Heart left ventricle (tissue), 16 donors: ENCODE results near the gene ARHGEF10L. TPM values are rescaled to one million over a fixed set of nuclear protein-coding genes. Genes with fewer than 3 reads are reported as not detected.
A peak's percentile ranks its signal among the peaks of the same experiment; 100 is the strongest.

Experiments used
- ATAC-seq, 4 donors: fragments of 200-7000 bp; cut with Tn5 transposase; one replicate each; pipeline ENCODE4 v1.9.1; 2020 to 2022; ENCODE audit warnings: moderate library complexity in 4 of 4, mild to moderate bottlenecking in 3 of 4, moderate number of reproducible peaks in 1 of 4
- DNase-seq, 5 donors: peaks; one replicate each; pipeline ENCODE4 v3.0.0-alpha.2; 2020
- H3K27ac ChIP-seq, 12 donors: fragments of 200-600 bp; sonication (generic) in 4 of 12; one replicate each; pipeline versions ENCODE4 v1.5.0 to v1.8.0; 2016 to 2022; ENCODE audit warnings: mild to moderate bottlenecking in 2 of 12
- H3K27me3 ChIP-seq, 9 donors: fragments of 200-600 bp; sonication (generic) in 2 of 9; one replicate each; pipeline versions ENCODE4 v1.5.1 to v1.8.0; 2016 to 2022; ENCODE audit warnings: mild to moderate bottlenecking in 3 of 9
- H3K36me3 ChIP-seq, 9 donors: fragments of 200-600 bp; sonication (generic) in 2 of 9; one replicate each; pipeline versions ENCODE4 v1.5.0 to v1.8.0; 2018 to 2022; ENCODE audit warnings: mild to moderate bottlenecking in 2 of 9
- H3K4me1 ChIP-seq, 12 donors: fragments of 200-600 bp; sonication (generic) in 4 of 12; one replicate each; pipeline versions ENCODE4 v1.5.0 to v1.8.0; 2016 to 2022; ENCODE audit warnings: mild to moderate bottlenecking in 3 of 12
- H3K4me3 ChIP-seq, 12 donors: fragments of 200-600 bp; sonication (generic) in 4 of 12; one replicate each; pipeline versions ENCODE4 v1.5.0 to v1.8.0; 2017 to 2022; ENCODE audit warnings: mild to moderate bottlenecking in 9 of 12, moderate library complexity in 4 of 12
- H3K9me3 ChIP-seq, 12 donors: fragments of 200-600 bp; sonication (generic) in 4 of 12; one replicate each; pipeline versions ENCODE4 v1.5.0 to v1.8.0; 2016 to 2022; ENCODE audit warnings: mild to moderate bottlenecking in 1 of 12
- POLR2A ChIP-seq, 2 donors: fragments of 450-650 bp; IDR thresholded peaks; one replicate each; pipeline ENCODE4 v1.6.1; 2017; ENCODE audit warnings: antibody characterized with exemption in 2 of 2, mild to moderate bottlenecking in 2 of 2, moderate library complexity in 2 of 2
- WGBS, 4 donors: extraction: QIAGEN DNeasy Blood & Tissue Kit in 2 of 4; methylation state at CpG; one replicate each; pipeline versions ENCODE4 v1.1.5 to v1.1.7; 2013 to 2018; 5-methylcytosine and 5-hydroxymethylcytosine counted together
- intact Hi-C, 10 donors: fragments of 100-400 bp; cut with DNase I; formaldehyde crosslinking; loops; one replicate each; pipeline versions ENCODE4 v1.11.1 to v1.14.2; 2022
- polyA plus RNA-seq, 2 donors: library from polyadenylated mRNA; stranded (reverse); fragments of 200-250 nt; gene quantifications; one replicate each; pipeline ENCODE4 v1.2.3, GENCODE V29; 2013
- total RNA-seq, 9 donors: library from RNA; depleted of rRNA in 2 of 9; stranded (reverse); fragments of >200 nt in 2 of 9; fragmentation: NEBNext Ultra II Directional in 3 of 9; extraction: Animal tissue kit (Norgen Biotek cat#: 25700) in 3 of 9; gene quantifications; one replicate each; pipeline versions ENCODE4 v1.1.0 to v1.2.4, GENCODE V29; 2016 to 2023
- TF ChIP-seq, protein P1 (sequence below), 12 donors: fragments of 200-600 bp; sonication (generic) in 4 of 12; IDR thresholded peaks; one replicate each; pipeline versions ENCODE4 v1.5.0 to v1.8.0; 2018 to 2022; ENCODE audit warnings: antibody characterized with exemption in 12 of 12, mild to moderate bottlenecking in 5 of 12
- donor health status: ischemic (EF 13 %, LVEDD 7.1; RV severe dilation, severe dysfunction).
- donor health status: healthy with polysubstance abuse.
- donor health status: DM: no; HTN: yes; CAD: no.
- donor health status: DM: no; HTN: no; CAD: no.
- donor health status: ischemic (EF 25% LVEDD 6.9; RV normal size, moderate dysfunction).
- donor health status: ischemic (EF 25% LVEDD 5.7; RV mildly dilated, moderate dysfunction).
- donor health status: healthy.
- donor health status: DM: yes; HTN: yes; CAD: no.
- donor health status: ischemic (EF 35%, LVEDD 5.7; RV mildly dilated, moderate dysfunction).
- donor health status: nonischemic (EF 11% LVEDD 7.7; RV severe dilation, severe dysfunction).
- donor health status: DM: yes; HTN: yes; CAD: no.
- donor health status: PGD.
- donor health status: ischemic (EF 29% LVEDD 5.4; RV normal size, mild dysfunction).
- donor health status: nonischemic (EF 23%, LVEDD 6.1; RV moderate dilation, normal function).

ARHGEF10L gene
- total and polyA plus RNA-seq, 11 donors: 44.6 to 72.8 (median 57.9) TPM

DNA sequence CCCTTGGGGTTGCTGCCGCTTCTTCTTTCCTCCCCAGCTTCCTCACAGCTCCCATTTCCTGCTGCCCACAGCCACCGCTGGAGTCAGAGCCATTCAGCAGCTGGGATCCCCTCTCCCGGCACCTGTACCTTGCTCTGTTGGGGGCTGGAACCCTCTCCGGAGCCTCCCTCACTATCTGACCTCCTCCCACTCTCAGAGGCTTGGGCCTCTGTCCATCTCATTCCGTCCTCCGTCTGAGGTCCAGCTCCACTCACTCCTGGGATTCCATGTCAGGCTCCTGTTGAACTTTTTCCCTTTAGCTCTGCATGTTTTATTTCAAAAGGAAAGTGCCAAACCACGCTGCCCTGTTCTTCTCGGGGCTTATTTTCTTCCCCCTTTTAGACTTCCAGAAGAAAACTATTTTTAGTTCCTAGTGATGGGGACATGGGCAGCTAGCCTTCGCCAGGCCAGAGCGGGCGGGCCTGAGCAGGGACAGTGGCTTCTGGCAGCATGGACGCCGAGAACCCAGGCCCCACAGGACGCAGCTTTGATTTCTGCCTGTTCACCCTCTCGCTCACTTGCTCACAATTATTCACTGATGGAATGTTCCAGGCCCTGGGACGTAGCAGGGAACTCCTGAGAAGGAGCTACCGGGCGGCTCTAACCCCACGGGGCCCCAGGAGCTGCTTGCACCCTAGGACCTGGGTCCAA is 79.2 kb downstream of the ARHGEF10L start:
- TF ChIP-seq POLR2A (IDR thresholded peaks at IDR 0.05): no peak
- TF ChIP-seq, protein P1, sequence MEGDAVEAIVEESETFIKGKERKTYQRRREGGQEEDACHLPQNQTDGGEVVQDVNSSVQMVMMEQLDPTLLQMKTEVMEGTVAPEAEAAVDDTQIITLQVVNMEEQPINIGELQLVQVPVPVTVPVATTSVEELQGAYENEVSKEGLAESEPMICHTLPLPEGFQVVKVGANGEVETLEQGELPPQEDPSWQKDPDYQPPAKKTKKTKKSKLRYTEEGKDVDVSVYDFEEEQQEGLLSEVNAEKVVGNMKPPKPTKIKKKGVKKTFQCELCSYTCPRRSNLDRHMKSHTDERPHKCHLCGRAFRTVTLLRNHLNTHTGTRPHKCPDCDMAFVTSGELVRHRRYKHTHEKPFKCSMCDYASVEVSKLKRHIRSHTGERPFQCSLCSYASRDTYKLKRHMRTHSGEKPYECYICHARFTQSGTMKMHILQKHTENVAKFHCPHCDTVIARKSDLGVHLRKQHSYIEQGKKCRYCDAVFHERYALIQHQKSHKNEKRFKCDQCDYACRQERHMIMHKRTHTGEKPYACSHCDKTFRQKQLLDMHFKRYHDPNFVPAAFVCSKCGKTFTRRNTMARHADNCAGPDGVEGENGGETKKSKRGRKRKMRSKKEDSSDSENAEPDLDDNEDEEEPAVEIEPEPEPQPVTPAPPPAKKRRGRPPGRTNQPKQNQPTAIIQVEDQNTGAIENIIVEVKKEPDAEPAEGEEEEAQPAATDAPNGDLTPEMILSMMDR (IDR thresholded peaks at IDR 0.05): no peak
- ATAC-seq: peak; percentile 31 to 68 (median 62)
- H3K4me3 ChIP-seq: peak overlapping the region; percentile 27 to 63 (median 52)
- peak overlapping the region; percentile 80 to 98 (median 88) for H3K27ac ChIP-seq
- intact Hi-C loops: loop anchor here in 2 of 10 donors (10.0 kb wide), 1 partner anchor 194 kb away; no protein-coding TSS in a partner anchor
- DNase-seq: peak in 2 of 5 donors; percentile 58
- 36 to 45% (median 41%) methylated on average over 19 of the region's 19 CpGs for WGBS, 4 donors
- no peaks in the 10 kb centered on the region for H3K9me3 ChIP-seq
- peaks cover 0 to 65% (median 24%) of the 10 kb centered on the region in 12 donors for H3K4me1 ChIP-seq
- no peaks in the 10 kb centered on the region for H3K27me3 ChIP-seq
- H3K36me3 ChIP-seq: peaks cover 0 to 52% (median 29%) of the 10 kb centered on the region in 9 donors

DNA sequence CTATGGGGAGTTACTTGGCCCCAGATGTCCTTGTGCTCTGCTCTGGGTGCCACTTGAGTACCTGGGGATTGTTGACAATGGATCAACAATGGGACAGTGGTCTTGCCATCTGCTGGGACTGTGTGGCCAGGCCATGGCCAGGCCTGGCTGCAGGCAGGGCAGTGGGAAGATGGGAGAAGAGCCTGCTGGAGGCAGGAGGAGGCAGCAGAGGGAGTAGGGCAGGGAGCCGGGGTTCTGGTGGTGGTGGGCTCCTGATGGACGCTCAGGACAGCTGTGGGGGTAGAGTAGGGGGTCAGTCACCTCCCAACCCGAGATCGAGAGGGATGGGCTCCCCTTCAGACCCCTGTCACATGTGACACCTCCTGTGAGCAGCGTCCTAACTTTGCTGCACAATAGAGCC is 81.0 kb downstream of the ARHGEF10L start:
- Histone ChIP-seq H3K36me3 (peaks cover 0 to 61% (median 41%) of the 10 kb centered on the region in 9 donors), H3K9me3 (no peaks in the 10 kb centered on the region), H3K4me1 (peaks cover 0 to 66% (median 37%) of the 10 kb centered on the region in 12 donors), H3K4me3 (peak overlapping the region in 1 of 12 donors; percentile 63), H3K27me3 (no peaks in the 10 kb centered on the region), H3K27ac (peak overlapping the region in 10 of 12 donors; percentile 64 to 98 (median 88))
- no peak for DNase-seq
- no peak for TF ChIP-seq POLR2A (IDR thresholded peaks at IDR 0.05)
- TF ChIP-seq, protein P1 (IDR thresholded peaks at IDR 0.05): no peak
- WGBS, 4 donors: 87 to 94% (median 88%) methylated on average over 5 of the region's 5 CpGs
- no peak for ATAC-seq
- intact Hi-C loops: no loop called here

DNA sequence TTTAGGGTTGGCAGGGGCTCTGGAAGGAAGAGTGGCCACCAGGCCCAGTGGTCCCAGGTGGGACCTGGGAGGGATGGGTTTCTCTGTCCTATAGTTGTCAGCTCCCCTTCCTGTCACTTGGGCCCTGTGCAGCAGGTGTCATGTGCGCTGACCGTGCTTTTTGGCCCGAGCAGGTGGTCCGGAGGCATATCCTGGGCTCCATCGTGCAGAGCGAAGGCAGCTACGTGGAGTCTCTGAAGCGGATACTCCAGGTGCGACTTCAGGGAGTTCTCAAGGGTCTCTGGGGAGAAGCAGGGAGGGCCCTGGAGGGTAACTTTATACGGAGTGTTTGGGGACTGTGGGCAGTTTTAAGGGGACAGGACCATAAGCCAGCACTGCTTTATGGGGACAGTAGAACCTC is 82.2 kb downstream of the ARHGEF10L start:
- intact Hi-C loops: no loop called here
- H3K27me3 ChIP-seq: no peaks in the 10 kb centered on the region
- peaks cover 0 to 56% (median 37%) of the 10 kb centered on the region in 12 donors for H3K4me1 ChIP-seq
- H3K4me3 ChIP-seq: no peak overlapping the region
- H3K9me3 ChIP-seq: no peaks in the 10 kb centered on the region
- peaks cover 0 to 63% (median 49%) of the 10 kb centered on the region in 9 donors for H3K36me3 ChIP-seq
- no peak for TF ChIP-seq POLR2A (IDR thresholded peaks at IDR 0.05)
- TF ChIP-seq, protein P1 (IDR thresholded peaks at IDR 0.05): no peak
- 82 to 92% (median 89%) methylated on average over 10 of the region's 10 CpGs for WGBS, 4 donors
- peak overlapping the region in 1 of 12 donors; percentile 39 for H3K27ac ChIP-seq
- no peak for ATAC-seq
- no peak for DNase-seq

DNA sequence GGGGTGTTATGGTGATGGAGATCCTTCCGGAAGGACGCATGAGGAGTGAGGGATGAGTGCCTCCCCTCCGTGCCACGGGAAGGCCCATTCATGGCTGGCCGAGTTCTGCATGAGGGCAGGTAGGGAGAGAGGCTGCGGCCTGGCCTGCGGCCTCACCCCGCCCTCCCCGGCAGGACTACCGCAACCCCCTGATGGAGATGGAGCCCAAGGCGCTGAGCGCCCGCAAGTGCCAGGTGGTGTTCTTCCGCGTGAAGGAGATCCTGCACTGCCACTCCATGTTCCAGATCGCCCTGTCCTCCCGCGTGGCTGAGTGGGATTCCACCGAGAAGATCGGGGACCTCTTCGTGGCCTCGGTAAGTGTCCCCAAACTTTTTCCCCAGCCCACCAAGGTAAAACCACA is 83.3 kb downstream of the ARHGEF10L start:
- no peaks in the 10 kb centered on the region for H3K27me3 ChIP-seq
- peaks cover 0 to 73% (median 61%) of the 10 kb centered on the region in 9 donors for H3K36me3 ChIP-seq
- DNase-seq: no peak
- peak overlapping the region in 2 of 12 donors; percentile 77 to 84 for H3K27ac ChIP-seq
- 92 to 97% (median 95%) methylated on average over 19 to 22 of the region's 22 CpGs for WGBS, 4 donors
- TF ChIP-seq, protein P1 (IDR thresholded peaks at IDR 0.05): no peak
- no peak for TF ChIP-seq POLR2A (IDR thresholded peaks at IDR 0.05)
- no peak for ATAC-seq
- H3K4me1 ChIP-seq: peaks cover 0 to 49% (median 31%) of the 10 kb centered on the region in 12 donors
- H3K9me3 ChIP-seq: no peaks in the 10 kb centered on the region
- intact Hi-C loops: no loop called here
- H3K4me3 ChIP-seq: no peak overlapping the region
